ENCODE data around the gene EOLA1.
A peak's percentile ranks its signal among the peaks of the same experiment; 100 is the strongest.

DNA sequence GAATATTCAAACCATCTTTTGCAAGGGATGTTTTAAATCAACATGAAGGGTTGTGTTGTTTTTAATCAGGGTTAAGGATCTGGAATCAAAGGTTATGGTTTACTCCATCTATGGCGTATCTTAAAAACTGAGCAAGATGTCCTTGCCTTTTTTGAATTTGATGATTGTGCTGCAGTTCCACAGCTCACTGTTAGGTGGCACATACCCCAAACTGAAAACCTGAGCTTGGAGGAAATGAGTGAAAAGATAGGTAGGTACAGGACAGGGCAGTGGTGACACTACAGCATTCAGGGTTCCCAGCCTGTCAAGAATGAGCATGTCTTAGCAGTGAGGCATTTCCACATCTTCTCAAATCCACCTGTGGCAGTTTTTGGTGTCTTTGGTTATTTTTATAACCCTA lies 13.1 kb upstream of the EOLA1 start:
- TF ChIP-seq, protein P1, sequence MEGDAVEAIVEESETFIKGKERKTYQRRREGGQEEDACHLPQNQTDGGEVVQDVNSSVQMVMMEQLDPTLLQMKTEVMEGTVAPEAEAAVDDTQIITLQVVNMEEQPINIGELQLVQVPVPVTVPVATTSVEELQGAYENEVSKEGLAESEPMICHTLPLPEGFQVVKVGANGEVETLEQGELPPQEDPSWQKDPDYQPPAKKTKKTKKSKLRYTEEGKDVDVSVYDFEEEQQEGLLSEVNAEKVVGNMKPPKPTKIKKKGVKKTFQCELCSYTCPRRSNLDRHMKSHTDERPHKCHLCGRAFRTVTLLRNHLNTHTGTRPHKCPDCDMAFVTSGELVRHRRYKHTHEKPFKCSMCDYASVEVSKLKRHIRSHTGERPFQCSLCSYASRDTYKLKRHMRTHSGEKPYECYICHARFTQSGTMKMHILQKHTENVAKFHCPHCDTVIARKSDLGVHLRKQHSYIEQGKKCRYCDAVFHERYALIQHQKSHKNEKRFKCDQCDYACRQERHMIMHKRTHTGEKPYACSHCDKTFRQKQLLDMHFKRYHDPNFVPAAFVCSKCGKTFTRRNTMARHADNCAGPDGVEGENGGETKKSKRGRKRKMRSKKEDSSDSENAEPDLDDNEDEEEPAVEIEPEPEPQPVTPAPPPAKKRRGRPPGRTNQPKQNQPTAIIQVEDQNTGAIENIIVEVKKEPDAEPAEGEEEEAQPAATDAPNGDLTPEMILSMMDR (conservative IDR thresholded peaks at IDR 0.05 in 1 of 2, IDR thresholded peaks at IDR 0.05 in 1 of 2; ENCODE audit: low read depth in 1 of 2, low read length in 2 of 2) = peak; percentile 51 to 67
- TF ChIP-seq EZH2 (IDR thresholded peaks at IDR 0.05; ENCODE audit: low read length, missing control alignments) = no peak
